GF-D8 (cell line): ENCODE data around the gene DYNC2I2.
"Not testable (repeated sequence)": the region's sequence is repeated elsewhere in the genome, so short reads cannot be mapped to it uniquely, and the experiment has no call there.

Experiments
- DNase-seq: peaks from one replicate; lab custom pipeline; 2025; lab: John Stamatoyannopoulos, UW

The DYNC2I2 gene

GRCh38 chr9:128615571-128615970, 41.1 kb downstream of the DYNC2I2 start:
- DNase-seq = no peak

DNA sequence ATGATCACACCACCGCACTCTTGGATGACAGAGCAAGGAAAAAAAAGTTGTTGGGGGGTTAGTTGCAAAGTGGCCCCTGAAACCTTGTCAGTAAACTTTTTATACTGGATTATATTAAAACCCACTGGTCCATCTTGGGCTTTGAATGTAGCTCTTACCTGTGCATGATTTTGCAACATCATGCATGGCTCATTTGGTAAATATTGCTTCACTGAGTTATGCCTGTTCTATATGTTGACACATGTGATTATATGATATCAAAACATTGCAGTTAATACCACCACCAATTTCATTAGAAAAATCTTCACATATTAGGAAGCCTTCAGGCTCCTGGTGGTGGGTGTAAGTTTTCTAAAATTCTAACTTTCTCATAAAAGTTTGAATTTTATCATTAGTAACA, 41.9 kb downstream of the DYNC2I2 start:
- no peak for DNase-seq

- DNase-seq = no peak
These were observed 44.9 kb downstream of the DYNC2I2 start for GRCh38 chr9:128611600-128612394.

DNA sequence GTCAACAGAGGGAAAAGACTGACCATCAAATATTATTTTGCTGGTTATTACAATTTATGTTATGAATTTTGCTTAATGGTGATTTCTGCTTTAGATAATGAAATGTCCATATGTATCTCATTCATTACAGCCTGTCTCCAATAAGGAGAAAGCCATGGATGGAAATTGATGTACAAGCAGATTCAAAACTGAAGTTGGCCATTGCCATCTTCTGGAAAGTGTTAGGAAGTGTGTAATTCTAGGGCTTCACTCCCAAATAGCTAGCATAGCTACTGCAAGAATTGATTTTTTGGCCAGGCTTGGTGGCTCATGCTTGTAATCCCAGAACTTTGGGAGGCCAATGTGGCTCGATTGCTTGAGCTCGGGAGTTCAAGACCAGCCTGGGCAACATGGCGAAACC, 45.8 kb downstream of the DYNC2I2 start:
- no peak for DNase-seq

GRCh38 chr9:128607642-128608350, 48.9 kb downstream of the DYNC2I2 start:
- DNase-seq = no peak

GRCh38 chr9:128603697-128604096, 53.0 kb downstream of the DYNC2I2 start:
- no peak for DNase-seq

DNA sequence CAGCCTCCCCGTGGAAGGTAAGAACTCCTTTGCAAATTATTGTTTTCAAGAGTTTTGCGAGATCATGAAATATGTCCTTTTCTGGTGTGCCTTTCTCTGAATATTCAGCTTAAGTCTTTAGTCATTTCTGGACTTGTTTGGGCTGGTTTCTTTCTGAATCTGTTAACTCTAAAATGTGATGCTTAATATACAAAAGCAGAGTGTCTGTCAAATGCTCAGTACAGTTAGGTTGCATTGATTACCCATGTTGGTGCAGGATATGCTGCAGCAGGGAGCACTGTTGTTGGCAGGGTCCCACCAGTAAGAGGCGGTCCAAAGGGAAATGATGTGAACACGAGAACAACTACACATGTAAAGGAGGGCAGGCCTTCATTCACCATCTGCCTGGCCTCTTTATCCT, 56.5 kb downstream of the DYNC2I2 start:
- DNase-seq = no peak

- no peak for DNase-seq
These were observed 61.2 kb downstream of the DYNC2I2 start for GRCh38 chr9:128595471-128595870.

DNA sequence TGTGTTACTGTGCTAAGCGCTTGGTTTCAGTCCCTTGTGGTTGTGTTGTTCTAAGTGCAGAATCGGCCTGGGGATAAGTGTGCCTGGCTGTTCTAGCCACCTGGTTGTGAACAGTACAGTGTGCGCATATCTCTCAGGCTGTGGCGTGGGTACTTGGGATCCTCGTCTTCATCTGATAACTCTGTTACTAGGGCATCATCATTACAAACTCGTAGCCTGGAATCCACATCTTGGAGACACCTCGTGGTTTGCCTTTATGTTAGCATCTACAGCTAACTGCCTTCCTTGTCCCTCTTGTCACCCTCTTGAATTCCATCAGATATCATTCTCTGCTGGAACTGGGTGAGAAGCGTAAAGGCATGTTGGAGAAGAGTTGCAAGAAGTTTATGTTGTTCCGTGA, 62.8 kb downstream of the DYNC2I2 start:
- DNase-seq = no peak

GRCh38 chr9:128593039-128593438, 63.6 kb downstream of the DYNC2I2 start:
- DNase-seq = no peak

GRCh38 chr9:128588581-128589233, 67.9 kb downstream of the DYNC2I2 start:
- no peak for DNase-seq

DNA sequence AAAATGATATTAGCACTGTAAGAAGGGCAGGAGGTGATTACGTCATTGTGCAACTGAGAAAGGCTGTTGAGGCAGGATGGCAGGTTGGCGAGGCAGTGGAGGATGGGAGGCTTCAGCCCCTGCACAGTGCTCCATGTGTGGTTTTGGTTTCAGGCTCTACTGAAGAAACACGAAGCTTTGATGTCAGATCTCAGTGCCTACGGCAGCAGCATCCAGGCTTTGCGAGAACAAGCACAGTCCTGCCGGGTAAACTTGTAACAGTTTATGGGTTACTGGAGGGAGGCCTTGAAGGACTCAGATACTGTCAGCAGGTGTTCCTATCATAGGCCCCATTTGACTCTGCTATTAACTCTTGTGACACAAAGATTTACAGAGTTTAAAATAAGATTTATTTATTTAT, 69.2 kb downstream of the DYNC2I2 start:
- no peak for DNase-seq

GRCh38 chr9:128586934-128587333, 69.7 kb downstream of the DYNC2I2 start:
- not testable (repeated sequence) for DNase-seq

GRCh38 chr9:128585155-128585554, 71.5 kb downstream of the DYNC2I2 start:
- not testable (repeated sequence) for DNase-seq
